NCI-H345 treated with DMSO at 0.1 percent for 48 hours (cell line): ENCODE results near the gene ABHD2.
"Not testable (repeated sequence)": the region's sequence is repeated elsewhere in the genome, so short reads cannot be mapped to it uniquely, and the experiment has no call there.

Source experiments
- DNase-seq: peaks from one replicate; lab custom pipeline; 2025; ENCODE audit not compliant: unreplicated experiment; lab: John Stamatoyannopoulos, UW

The ABHD2 gene

GRCh38 chr15:89087830-89088604 is at the start of gene ABHD2:
ABHD2 (plus strand) TSS chr15:89088456; CDS start chr15:89116328, 27,872 bp downstream.
- peak; percentile 93 for DNase-seq

- no peak for DNase-seq
Measured at GRCh38 chr15:89039142-89039541, 49.1 kb upstream of the ABHD2 start.

- no peak for DNase-seq
Measured at GRCh38 chr15:89041507-89041906, 46.7 kb upstream of the ABHD2 start.

DNA sequence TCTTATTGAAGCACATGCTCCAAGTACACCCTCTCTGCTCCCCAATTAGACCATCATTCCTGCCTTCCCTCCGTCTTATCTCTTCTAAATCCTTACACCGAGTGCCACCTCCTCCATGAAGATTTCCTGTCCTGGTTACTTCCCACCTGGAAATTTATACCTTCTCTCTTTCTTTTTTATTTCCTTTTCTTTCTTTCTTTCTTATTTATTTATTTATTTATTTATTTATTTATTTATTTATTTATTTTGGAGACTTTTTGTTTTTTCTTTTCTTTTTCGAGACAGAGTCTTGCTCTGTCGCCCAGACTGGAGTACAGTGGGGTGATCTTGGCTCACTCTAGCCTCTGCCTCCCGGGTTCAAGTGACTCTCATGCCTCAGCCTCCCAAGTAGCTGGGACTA is 45.9 kb upstream of the ABHD2 start:
- no peak for DNase-seq

GRCh38 chr15:89043031-89044002 is 44.9 kb upstream of the ABHD2 start:
- no peak for DNase-seq

GRCh38 chr15:89049016-89049666 is 39.1 kb upstream of the ABHD2 start:
- not testable (repeated sequence) for DNase-seq

GRCh38 chr15:89051875-89052274 is 36.4 kb upstream of the ABHD2 start:
- DNase-seq = no peak

- DNase-seq = no peak
Measured at GRCh38 chr15:89052474-89052873, 35.8 kb upstream of the ABHD2 start.

DNA sequence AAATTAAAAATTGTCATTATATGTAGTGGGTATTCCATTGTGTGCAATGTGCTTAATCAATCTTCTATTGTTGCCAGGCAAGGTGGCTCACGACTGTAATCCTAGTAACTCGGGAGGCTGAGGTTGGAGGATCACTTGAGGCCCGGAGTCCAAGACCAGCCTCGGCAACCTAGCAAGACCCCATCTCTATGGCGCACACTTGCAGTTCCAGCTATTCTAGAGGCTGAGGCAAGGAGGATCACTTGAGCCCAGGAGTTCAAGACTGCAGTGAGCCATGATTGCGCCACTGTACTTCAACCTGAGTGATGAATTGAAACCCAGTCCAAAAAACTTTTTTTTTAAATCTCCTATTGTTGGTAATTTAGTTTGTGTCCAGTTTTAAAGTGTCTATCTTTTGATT is 33.4 kb upstream of the ABHD2 start:
- no peak for DNase-seq

DNA sequence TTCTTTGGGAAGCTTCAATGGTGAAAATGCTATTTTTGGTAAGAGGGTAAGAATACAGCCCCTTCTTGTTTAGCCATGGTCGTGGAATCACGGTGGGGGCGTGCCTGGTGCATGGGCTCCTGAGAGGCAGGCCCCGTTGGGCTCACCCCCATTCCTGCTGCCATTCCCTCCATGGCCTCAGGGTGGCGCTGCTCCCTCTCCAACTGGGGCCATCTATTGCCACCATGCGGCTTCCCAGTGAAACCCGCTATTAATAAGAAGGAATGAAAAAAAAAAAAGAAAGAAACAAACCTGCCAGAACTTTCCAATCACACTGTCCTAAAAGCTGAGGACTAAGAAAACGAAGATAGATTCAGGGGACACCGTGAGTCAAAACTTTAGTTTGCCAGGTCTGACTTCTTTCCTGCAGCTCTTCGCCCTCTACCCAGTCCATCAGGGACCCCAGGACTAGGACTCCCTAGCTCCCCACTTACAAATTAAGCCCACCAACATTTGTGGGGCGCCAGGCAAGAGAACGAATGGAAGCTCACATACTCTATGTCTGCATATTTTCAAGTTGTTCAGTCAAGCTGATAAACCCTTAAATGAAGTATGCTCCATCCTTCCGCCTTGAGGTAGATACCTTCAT is 30.6 kb upstream of the ABHD2 start:
- DNase-seq = peak; percentile 7

- no peak for DNase-seq
Measured at GRCh38 chr15:89058376-89058775, 29.9 kb upstream of the ABHD2 start.

DNA sequence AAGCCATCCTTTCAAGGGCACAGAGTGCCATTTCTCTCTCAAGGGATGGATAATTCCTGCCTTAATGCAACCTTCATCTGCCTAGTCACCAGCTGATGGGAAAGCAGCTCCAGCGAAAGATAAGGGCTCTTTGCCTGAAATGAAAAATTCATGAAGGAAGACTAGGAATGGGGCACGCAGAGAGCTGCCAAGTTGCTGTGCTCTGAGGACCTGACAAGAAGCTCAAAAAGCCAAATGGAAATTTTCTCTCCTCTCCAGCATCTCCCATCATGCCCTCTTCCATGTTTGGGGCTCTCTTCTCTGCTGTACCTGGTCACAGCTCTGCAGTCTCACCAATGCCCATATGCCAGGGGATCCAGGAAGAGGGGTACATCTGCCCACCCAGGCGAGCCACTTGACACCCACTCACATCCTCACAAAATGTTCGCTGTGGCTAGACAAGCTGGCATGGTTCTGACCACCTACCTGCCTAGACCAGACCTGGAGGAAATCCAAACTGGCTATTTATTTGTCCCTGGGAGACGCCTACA is 29.3 kb upstream of the ABHD2 start:
- no peak for DNase-seq

DNA sequence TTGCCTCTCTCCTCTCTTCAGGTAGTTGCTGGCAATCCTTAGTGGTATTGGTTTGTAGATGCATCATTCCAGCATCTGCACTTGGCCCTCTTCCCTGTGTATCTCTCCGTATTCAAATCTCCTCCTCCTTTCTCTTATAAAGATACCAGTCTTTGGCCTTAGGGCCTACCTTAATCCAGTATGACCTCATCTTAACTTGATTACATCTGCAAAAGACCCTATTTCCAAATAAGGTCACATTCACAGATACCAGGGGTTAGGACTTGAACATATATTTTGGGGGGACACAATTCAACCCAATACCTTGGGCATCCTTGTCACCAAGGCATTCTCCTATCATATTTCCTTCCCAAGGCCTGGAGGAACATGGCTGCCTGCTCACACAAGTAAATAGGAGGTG is 22.0 kb upstream of the ABHD2 start:
- DNase-seq = no peak

GRCh38 chr15:89067751-89068150 is 20.5 kb upstream of the ABHD2 start:
- no peak for DNase-seq

- DNase-seq = no peak
Measured at GRCh38 chr15:89068325-89068784, 19.9 kb upstream of the ABHD2 start.

DNA sequence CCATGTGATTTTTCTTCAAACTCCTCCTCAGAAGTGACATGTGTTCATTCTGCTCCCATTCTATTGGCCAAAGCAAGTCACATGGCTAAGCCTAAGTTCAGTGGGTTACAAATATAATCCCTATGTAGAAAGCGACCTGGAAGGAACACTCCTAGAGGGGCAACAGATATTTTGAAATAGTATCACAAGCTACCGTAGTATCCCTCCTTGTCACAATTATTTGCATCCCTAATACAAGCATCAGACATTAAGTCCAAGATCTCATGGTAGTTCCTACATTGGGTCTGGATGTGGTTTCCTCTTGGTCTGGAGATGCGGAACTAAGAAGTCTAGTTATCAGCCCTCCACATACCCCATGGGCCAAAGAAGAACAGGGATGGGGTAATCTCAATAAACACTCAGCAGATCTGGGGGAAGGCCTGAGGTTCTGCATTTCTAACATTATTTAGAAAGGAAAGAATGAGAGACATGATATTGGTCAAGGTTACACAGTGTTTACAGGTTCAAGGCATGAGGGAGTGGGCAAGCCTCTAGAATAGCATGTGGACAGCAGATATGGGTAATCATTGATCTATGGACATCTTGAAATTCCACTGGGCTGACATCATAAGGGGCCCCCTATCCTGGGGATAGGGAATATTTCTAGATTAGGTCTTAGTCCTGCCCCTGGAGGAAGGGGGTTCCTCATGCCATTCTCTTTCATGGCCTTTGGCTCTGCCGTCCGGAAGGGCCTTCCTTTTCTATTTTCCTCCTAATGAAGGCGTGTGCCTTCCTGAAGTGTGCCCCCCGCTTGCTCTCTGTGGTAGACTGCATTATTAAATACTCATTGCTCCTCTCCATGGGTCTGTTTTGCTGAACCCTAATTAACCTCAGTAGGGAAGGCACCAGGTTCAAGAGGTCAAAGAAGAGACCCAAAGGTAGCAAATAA is 17.8 kb upstream of the ABHD2 start:
- DNase-seq = no peak

DNA sequence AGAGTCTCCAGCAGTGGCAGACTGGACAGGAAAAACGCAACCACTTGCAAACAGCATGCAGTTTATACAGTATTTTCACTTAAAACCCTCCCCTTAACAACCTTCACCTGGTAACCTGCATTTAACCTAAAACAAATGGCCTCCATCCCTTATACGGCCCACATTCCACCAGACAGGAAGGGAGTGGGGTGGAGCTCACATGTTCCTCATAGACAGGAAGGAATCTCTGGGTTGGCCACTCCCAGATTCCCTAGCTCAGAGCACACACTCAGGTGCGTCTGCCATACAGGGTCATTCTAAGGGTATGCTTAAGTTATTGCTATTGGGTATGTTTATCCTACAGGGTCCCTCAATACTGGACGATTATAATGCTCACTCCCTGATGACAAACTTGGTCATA is 16.8 kb upstream of the ABHD2 start:
- DNase-seq = no peak

DNA sequence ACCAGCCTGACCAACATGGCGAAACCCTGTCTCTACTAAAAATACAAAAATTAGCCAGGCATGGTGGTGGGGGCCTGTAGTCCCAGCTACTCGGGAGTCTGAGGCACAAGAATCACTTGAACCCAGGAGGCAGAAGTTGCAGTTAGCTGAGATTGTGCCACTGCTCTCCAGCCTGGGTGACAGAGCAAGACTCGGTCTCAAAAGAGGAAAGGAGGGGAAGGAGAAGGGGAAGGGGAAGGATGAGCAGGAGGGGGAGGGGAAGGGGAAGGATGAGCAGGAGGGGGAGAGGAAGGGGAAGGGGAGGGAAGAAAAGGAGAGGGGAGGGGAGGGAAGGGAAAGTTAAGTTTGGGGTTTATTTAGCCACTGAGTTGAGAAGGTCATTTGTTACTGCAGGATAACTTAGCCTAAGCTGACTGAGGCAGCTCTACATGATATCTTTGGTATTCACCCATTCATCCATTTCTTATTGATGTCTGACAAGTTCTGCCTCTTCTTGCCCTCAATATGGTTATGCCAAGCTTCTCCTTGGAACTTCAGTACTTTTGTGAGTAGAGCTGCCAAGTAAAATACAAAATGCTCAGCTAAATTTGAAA is 15.9 kb upstream of the ABHD2 start:
- DNase-seq = no peak

GRCh38 chr15:89074402-89075012 is 13.7 kb upstream of the ABHD2 start:
- no peak for DNase-seq
